Activated naive CD4-positive, alpha-beta T cell treated with anti-CD3 and anti-CD28 coated beads, Interleukin-2, amount 50 U/mL, for 24 hours (primary cell): ENCODE data around the gene THSD7A.

Experiments
- H3K27ac Mint-ChIP-seq: one replicate; pipeline ENCODE4 v1.8.0; 2021; ENCODE audit warnings: mild to moderate bottlenecking, mixed read lengths
- H3K27me3 Mint-ChIP-seq: one replicate; pipeline ENCODE4 v1.8.0; 2021; ENCODE audit warnings: mixed read lengths
- H3K36me3 Mint-ChIP-seq: one replicate; pipeline ENCODE4 v1.8.0; 2021; ENCODE audit warnings: mixed read lengths
- H3K4me1 Mint-ChIP-seq: one replicate; pipeline ENCODE4 v1.8.0; 2021; ENCODE audit warnings: mixed read lengths
- H3K4me3 Mint-ChIP-seq: one replicate; pipeline ENCODE4 v1.8.0; 2021; ENCODE audit warnings: mild to moderate bottlenecking, mixed read lengths
- H3K9me3 Mint-ChIP-seq: one replicate; pipeline ENCODE4 v1.8.0; 2021; ENCODE audit warnings: mixed read lengths

Gene THSD7A

GRCh38 chr7:11620406-11621253 lies 211.4 kb downstream of the THSD7A start:
- Mint-ChIP-seq H3K27me3 (no peaks in the 10 kb centered on the region), H3K4me1 (no peaks in the 10 kb centered on the region), H3K36me3 (no peaks in the 10 kb centered on the region), H3K27ac (no peak overlapping the region), H3K9me3 (no peaks in the 10 kb centered on the region), H3K4me3 (no peak overlapping the region)

GRCh38 chr7:11616466-11616865 lies 215.5 kb downstream of the THSD7A start:
- Mint-ChIP-seq H3K4me1 (no peaks in the 10 kb centered on the region), H3K27me3 (no peaks in the 10 kb centered on the region), H3K9me3 (no peaks in the 10 kb centered on the region), H3K36me3 (no peaks in the 10 kb centered on the region), H3K4me3 (no peak overlapping the region), H3K27ac (no peak overlapping the region)

- Mint-ChIP-seq H3K36me3 (no peaks in the 10 kb centered on the region), H3K9me3 (no peaks in the 10 kb centered on the region), H3K27ac (no peak overlapping the region), H3K27me3 (no peaks in the 10 kb centered on the region), H3K4me3 (no peak overlapping the region), H3K4me1 (no peaks in the 10 kb centered on the region)
Observed at GRCh38 chr7:11615174-11615573, 216.8 kb downstream of the THSD7A start.

- H3K4me3 Mint-ChIP-seq: no peak overlapping the region
- H3K4me1 Mint-ChIP-seq: no peaks in the 10 kb centered on the region
- H3K27me3 Mint-ChIP-seq: no peaks in the 10 kb centered on the region
- no peak overlapping the region for H3K27ac Mint-ChIP-seq
- no peaks in the 10 kb centered on the region for H3K36me3 Mint-ChIP-seq
- no peaks in the 10 kb centered on the region for H3K9me3 Mint-ChIP-seq
Observed at GRCh38 chr7:11613292-11613930, 218.6 kb downstream of the THSD7A start.

GRCh38 chr7:11612737-11613136 lies 219.3 kb downstream of the THSD7A start:
- no peaks in the 10 kb centered on the region for H3K4me1 Mint-ChIP-seq
- H3K36me3 Mint-ChIP-seq: no peaks in the 10 kb centered on the region
- H3K27ac Mint-ChIP-seq: no peak overlapping the region
- no peaks in the 10 kb centered on the region for H3K9me3 Mint-ChIP-seq
- no peak overlapping the region for H3K4me3 Mint-ChIP-seq
- no peaks in the 10 kb centered on the region for H3K27me3 Mint-ChIP-seq

GRCh38 chr7:11609096-11609670 lies 222.8 kb downstream of the THSD7A start:
- H3K27ac Mint-ChIP-seq: no peak overlapping the region
- H3K9me3 Mint-ChIP-seq: no peaks in the 10 kb centered on the region
- H3K4me1 Mint-ChIP-seq: no peaks in the 10 kb centered on the region

GRCh38 chr7:11607686-11608085 lies 224.3 kb downstream of the THSD7A start:
- H3K27me3 Mint-ChIP-seq: no peaks in the 10 kb centered on the region
- H3K9me3 Mint-ChIP-seq: no peaks in the 10 kb centered on the region
- H3K36me3 Mint-ChIP-seq: no peaks in the 10 kb centered on the region
- no peak overlapping the region for H3K27ac Mint-ChIP-seq
- H3K4me3 Mint-ChIP-seq: no peak overlapping the region
- H3K4me1 Mint-ChIP-seq: no peaks in the 10 kb centered on the region

More at GRCh38 chr7:11609096-11609670, 222.8 kb downstream of the THSD7A start:
- H3K4me3 Mint-ChIP-seq: no peak overlapping the region
- no peaks in the 10 kb centered on the region for H3K36me3 Mint-ChIP-seq
- no peaks in the 10 kb centered on the region for H3K27me3 Mint-ChIP-seq

GRCh38 chr7:11605749-11606148 lies 226.2 kb downstream of the THSD7A start:
- H3K9me3 Mint-ChIP-seq: no peaks in the 10 kb centered on the region
- no peaks in the 10 kb centered on the region for H3K4me1 Mint-ChIP-seq
- H3K27me3 Mint-ChIP-seq: no peaks in the 10 kb centered on the region
- H3K27ac Mint-ChIP-seq: no peak overlapping the region
- no peaks in the 10 kb centered on the region for H3K36me3 Mint-ChIP-seq
- H3K4me3 Mint-ChIP-seq: no peak overlapping the region

GRCh38 chr7:11604505-11604904 lies 227.5 kb downstream of the THSD7A start:
- Mint-ChIP-seq H3K9me3 (no peaks in the 10 kb centered on the region), H3K27ac (no peak overlapping the region), H3K4me1 (no peaks in the 10 kb centered on the region), H3K36me3 (no peaks in the 10 kb centered on the region), H3K27me3 (no peaks in the 10 kb centered on the region), H3K4me3 (no peak overlapping the region)

- Mint-ChIP-seq H3K27me3 (no peaks in the 10 kb centered on the region), H3K9me3 (no peaks in the 10 kb centered on the region), H3K36me3 (no peaks in the 10 kb centered on the region), H3K4me3 (no peak overlapping the region), H3K27ac (no peak overlapping the region), H3K4me1 (no peaks in the 10 kb centered on the region)
Observed at GRCh38 chr7:11601761-11602160, 230.2 kb downstream of the THSD7A start.

- H3K36me3 Mint-ChIP-seq: no peaks in the 10 kb centered on the region
- H3K9me3 Mint-ChIP-seq: no peaks in the 10 kb centered on the region
- no peaks in the 10 kb centered on the region for H3K27me3 Mint-ChIP-seq
- H3K27ac Mint-ChIP-seq: no peak overlapping the region
- H3K4me3 Mint-ChIP-seq: no peak overlapping the region
- no peaks in the 10 kb centered on the region for H3K4me1 Mint-ChIP-seq
Observed at GRCh38 chr7:11593322-11593721, 238.7 kb downstream of the THSD7A start.

- H3K27me3 Mint-ChIP-seq: no peaks in the 10 kb centered on the region
- no peaks in the 10 kb centered on the region for H3K4me1 Mint-ChIP-seq
- no peaks in the 10 kb centered on the region for H3K36me3 Mint-ChIP-seq
- no peak overlapping the region for H3K27ac Mint-ChIP-seq
- no peaks in the 10 kb centered on the region for H3K9me3 Mint-ChIP-seq
- no peak overlapping the region for H3K4me3 Mint-ChIP-seq
Observed at GRCh38 chr7:11592699-11593098, 239.3 kb downstream of the THSD7A start.

- H3K27me3 Mint-ChIP-seq: no peaks in the 10 kb centered on the region
- no peaks in the 10 kb centered on the region for H3K4me1 Mint-ChIP-seq
- no peaks in the 10 kb centered on the region for H3K36me3 Mint-ChIP-seq
Observed at GRCh38 chr7:11591943-11592342, 240.1 kb downstream of the THSD7A start.

GRCh38 chr7:11591055-11591633 lies 240.9 kb downstream of the THSD7A start:
- H3K9me3 Mint-ChIP-seq: no peaks in the 10 kb centered on the region
- H3K36me3 Mint-ChIP-seq: no peaks in the 10 kb centered on the region
- H3K27ac Mint-ChIP-seq: no peak overlapping the region
- no peaks in the 10 kb centered on the region for H3K27me3 Mint-ChIP-seq
- no peaks in the 10 kb centered on the region for H3K4me1 Mint-ChIP-seq
- no peak overlapping the region for H3K4me3 Mint-ChIP-seq

More at GRCh38 chr7:11591943-11592342, 240.1 kb downstream of the THSD7A start:
- Mint-ChIP-seq H3K9me3 (no peaks in the 10 kb centered on the region), H3K4me3 (no peak overlapping the region), H3K27ac (no peak overlapping the region)

GRCh38 chr7:11589251-11589650 lies 242.7 kb downstream of the THSD7A start:
- H3K27me3 Mint-ChIP-seq: no peaks in the 10 kb centered on the region
- H3K4me1 Mint-ChIP-seq: no peaks in the 10 kb centered on the region
- no peak overlapping the region for H3K27ac Mint-ChIP-seq
- H3K4me3 Mint-ChIP-seq: no peak overlapping the region
- no peaks in the 10 kb centered on the region for H3K36me3 Mint-ChIP-seq
- H3K9me3 Mint-ChIP-seq: no peaks in the 10 kb centered on the region

GRCh38 chr7:11587814-11588213 lies 244.2 kb downstream of the THSD7A start:
- Mint-ChIP-seq H3K9me3 (no peaks in the 10 kb centered on the region), H3K4me1 (no peaks in the 10 kb centered on the region), H3K27ac (no peak overlapping the region), H3K36me3 (no peaks in the 10 kb centered on the region), H3K4me3 (no peak overlapping the region), H3K27me3 (no peaks in the 10 kb centered on the region)
